Mesodermal cell (in vitro differentiated cells): ENCODE results near the gene ABCD1.
A peak's percentile ranks its signal among the peaks of the same experiment; 100 is the strongest.

Source experiments
- H3K27ac ChIP-seq: 2 replicates; pipeline ENCODE4 v1.7.0; 2013; ENCODE audit warnings: mild to moderate bottlenecking, low read depth, low read length, moderate library complexity; ENCODE audit not compliant: severe bottlenecking
- H3K36me3 ChIP-seq: 2 replicates; pipeline ENCODE4 v1.7.1; 2013; ENCODE audit warnings: mild to moderate bottlenecking, low read length, moderate library complexity; ENCODE audit not compliant: control insufficient read depth, insufficient read depth
- H3K4me1 ChIP-seq: one replicate; pipeline ENCODE4 v1.7.1; 2013; ENCODE audit warnings: mild to moderate bottlenecking, low read length; ENCODE audit not compliant: insufficient read depth, control insufficient read depth, poor library complexity, severe bottlenecking
- H3K4me3 ChIP-seq: 2 replicates; pipeline ENCODE4 v1.7.0; 2013; ENCODE audit warnings: low read length, control low read depth, mild to moderate bottlenecking; ENCODE audit not compliant: insufficient read depth, poor library complexity, severe bottlenecking; ENCODE audit errors: extremely low read depth
- H3K9me3 ChIP-seq: 2 replicates; pipeline ENCODE4 v1.7.1; 2013; ENCODE audit warnings: mild to moderate bottlenecking, low read length, moderate library complexity; ENCODE audit not compliant: control insufficient read depth
- WGBS, 2 experiments: methylation state at CpG; one replicate each; pipeline ENCODE4 v1.1.5; 2013; ENCODE audit warnings: missing lambda C conversion rate in 2 of 2; ENCODE audit not compliant: insufficient coverage in 2 of 2; 5-methylcytosine and 5-hydroxymethylcytosine counted together

Gene ABCD1

GRCh38 chrX:153784325-153784967, 59.8 kb downstream of the ABCD1 start:
- H3K36me3 ChIP-seq, result peaks cover 9% of the 10 kb centered on the region
- H3K4me1 ChIP-seq, result no peaks in the 10 kb centered on the region
- no peak overlapping the region for H3K27ac ChIP-seq
- H3K9me3 ChIP-seq, result no peaks in the 10 kb centered on the region
- 92 to 100% methylated on average over 5 to 11 of the region's 27 CpGs for WGBS, 2 experiments
- H3K4me3 ChIP-seq, result no peak overlapping the region

- Histone ChIP-seq H3K27ac (no peak overlapping the region), H3K9me3 (no peaks in the 10 kb centered on the region), H3K4me3 (no peak overlapping the region), H3K36me3 (peaks cover 9% of the 10 kb centered on the region), H3K4me1 (no peaks in the 10 kb centered on the region)
- 92 to 96% methylated on average over 11 to 14 of the region's 15 CpGs for WGBS, 2 experiments
Measured at GRCh38 chrX:153786669-153787068, 62.0 kb downstream of the ABCD1 start.

GRCh38 chrX:153789654-153790053, 65.0 kb downstream of the ABCD1 start:
- Histone ChIP-seq H3K9me3 (no peaks in the 10 kb centered on the region), H3K36me3 (peaks cover 11% of the 10 kb centered on the region), H3K4me3 (no peak overlapping the region), H3K27ac (no peak overlapping the region), H3K4me1 (peaks cover 5% of the 10 kb centered on the region)
- WGBS, 2 experiments, result 95 to 97% methylated on average over 5 to 6 of the region's 12 CpGs

GRCh38 chrX:153791104-153791852, 66.6 kb downstream of the ABCD1 start:
- Histone ChIP-seq H3K36me3 (peaks cover 15% of the 10 kb centered on the region), H3K9me3 (no peaks in the 10 kb centered on the region), H3K4me3 (no peak overlapping the region), H3K4me1 (peaks cover 5% of the 10 kb centered on the region), H3K27ac (no peak overlapping the region)
- WGBS, 2 experiments, result 99% methylated on average over 9 to 10 of the region's 17 CpGs

GRCh38 chrX:153792368-153792767, 67.7 kb downstream of the ABCD1 start:
- Histone ChIP-seq H3K27ac (no peak overlapping the region), H3K4me1 (peaks cover 5% of the 10 kb centered on the region), H3K9me3 (no peaks in the 10 kb centered on the region), H3K36me3 (peaks cover 22% of the 10 kb centered on the region), H3K4me3 (peak overlapping the region; percentile 69)
- WGBS, 2 experiments, result 92 to 100% methylated on average over 2 to 3 of the region's 6 CpGs

GRCh38 chrX:153793291-153793690, 68.6 kb downstream of the ABCD1 start:
- peaks cover 26% of the 10 kb centered on the region for H3K36me3 ChIP-seq
- peaks cover 5% of the 10 kb centered on the region for H3K4me1 ChIP-seq
- no peaks in the 10 kb centered on the region for H3K9me3 ChIP-seq
- H3K27ac ChIP-seq, result peak overlapping the region; percentile 72
- WGBS, 2 experiments, result 63 to 80% methylated on average over 2 to 3 of the region's 7 CpGs
- peak overlapping the region; percentile 69 for H3K4me3 ChIP-seq
